ENCODE results near the gene NOL6.

Gene NOL6

GRCh38 chr9:33447799-33448553 is 25.7 kb downstream of the NOL6 start:
- no peak for DNase-seq

GRCh38 chr9:33446946-33447798 is 26.6 kb downstream of the NOL6 start, which contains the start of gene AQP3:
AQP3 (minus strand) TSS chr9:33447593; CDS start chr9:33447530, 63 bp downstream.
- DNase-seq = peak; percentile 27

DNA sequence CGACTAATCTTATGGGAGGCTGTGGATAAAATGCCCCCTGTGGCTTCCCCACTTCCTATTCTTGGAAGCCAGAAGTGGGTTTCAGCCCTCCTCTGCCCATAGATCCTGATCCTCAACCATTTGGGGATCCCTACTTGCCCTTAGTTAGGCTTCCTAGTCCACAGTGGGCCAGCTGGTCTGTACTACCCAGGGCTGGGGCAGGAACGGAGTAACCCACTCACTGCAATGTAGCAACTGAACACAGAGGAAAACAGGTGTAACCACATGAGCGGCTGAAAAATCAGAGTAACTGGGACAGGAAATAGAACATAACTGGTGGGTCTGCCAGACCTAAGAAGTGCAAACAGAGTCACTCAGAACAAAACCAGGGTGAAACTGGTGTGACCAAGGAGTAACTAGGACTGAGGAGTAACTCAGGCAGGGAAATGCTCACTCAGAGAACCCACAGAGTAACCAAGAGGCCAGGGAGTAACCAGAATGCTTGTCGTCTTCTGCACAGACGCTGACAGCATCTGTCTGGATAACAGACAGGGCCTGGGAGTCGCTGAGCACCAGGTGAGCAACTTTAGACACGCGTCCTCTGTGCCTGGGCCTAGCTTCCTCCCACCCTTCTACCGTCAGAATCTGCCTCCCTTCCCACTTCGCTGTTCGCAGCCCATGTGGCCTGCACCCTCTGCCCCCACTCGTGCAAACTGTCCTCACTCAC is 27.3 kb downstream of the NOL6 start:
- DNase-seq = no peak

- DNase-seq = no peak
Observed at GRCh38 chr9:33445389-33446239, 28.1 kb downstream of the NOL6 start.

GRCh38 chr9:33443464-33444154 is 30.1 kb downstream of the NOL6 start:
- no peak for DNase-seq

- DNase-seq = no peak
Observed at GRCh38 chr9:33443047-33443446, 30.7 kb downstream of the NOL6 start.

DNA sequence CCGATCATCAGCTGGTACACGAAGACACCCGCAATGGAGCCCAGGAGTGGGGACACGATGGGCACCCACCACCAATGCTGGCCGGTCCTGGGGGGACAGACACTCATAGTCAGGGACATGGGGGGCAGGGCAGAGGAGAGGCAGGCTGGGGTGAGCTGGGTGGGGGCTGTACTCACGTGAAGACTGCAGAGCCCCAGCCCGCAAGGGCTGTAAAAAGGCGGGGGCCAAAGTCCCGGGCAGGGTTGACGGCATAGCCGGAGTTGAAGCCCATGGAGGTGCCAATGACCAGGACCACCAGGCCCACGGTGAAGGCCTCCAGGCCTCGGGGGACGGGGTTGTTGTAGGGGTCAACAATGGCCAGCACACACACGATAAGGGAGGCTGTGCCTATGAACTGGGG is 31.6 kb downstream of the NOL6 start:
- DNase-seq = no peak

GRCh38 chr9:33440609-33441008 is 33.1 kb downstream of the NOL6 start:
- no peak for DNase-seq

DNA sequence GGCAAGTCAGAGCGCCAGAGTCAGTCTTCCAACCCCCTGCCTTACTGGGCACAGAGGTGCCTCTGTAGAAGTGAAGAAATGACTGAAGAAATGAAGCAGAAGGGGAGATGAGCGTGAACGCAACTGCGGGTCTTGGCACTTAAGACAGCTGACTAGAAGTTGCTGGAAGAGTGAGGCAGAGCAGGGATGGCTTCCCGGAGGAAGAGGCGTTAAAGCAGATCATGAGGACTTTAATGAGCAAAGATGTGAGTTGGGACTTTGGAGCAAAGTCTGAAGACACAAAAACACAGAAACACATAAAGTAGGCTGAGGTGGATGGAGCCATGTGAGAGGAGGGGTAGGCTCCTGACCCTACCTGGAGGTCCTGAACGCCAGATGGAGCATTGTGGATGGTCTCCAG is 33.5 kb downstream of the NOL6 start:
- DNase-seq = no peak

GRCh38 chr9:33439731-33440130 is 34.0 kb downstream of the NOL6 start:
- DNase-seq = no peak

DNA sequence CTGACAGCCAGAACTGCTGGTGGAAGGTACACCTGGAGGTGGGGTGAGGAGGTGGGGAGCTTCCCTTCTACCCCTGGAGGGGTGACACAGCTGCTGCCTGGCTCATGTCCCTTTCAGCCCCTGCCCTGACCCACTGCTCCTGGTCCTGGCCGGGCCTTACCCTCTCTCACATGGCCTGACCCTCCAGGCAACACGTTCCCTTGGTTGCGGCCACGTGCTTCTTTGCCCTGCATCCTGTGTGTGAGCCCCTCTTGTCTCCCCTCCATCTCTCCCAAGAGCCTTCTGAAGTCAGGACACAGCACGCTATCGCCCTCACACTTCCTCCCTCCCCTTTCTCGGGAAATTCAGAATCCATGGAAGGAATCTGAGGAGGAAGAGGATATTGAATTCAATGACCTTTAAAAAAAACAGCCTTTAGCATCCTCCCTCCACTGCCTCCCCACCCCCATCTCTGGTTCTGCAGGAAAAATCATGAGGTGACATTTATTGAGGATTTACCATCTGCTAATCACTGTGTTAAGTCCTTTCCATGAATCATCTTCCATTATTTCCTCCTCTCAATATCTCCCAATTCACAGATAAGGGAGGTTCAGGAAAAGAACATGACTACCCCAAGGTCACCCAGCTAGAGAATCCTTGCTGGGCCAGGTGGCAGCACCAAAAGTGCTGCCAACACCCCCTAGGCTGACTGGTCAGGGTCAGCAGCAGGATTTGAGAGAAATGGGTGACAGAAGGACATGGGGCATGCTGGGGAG is 34.6 kb downstream of the NOL6 start:
- DNase-seq = no peak

GRCh38 chr9:33437898-33438297 is 35.8 kb downstream of the NOL6 start:
- DNase-seq = no peak

- DNase-seq = no peak
Observed at GRCh38 chr9:33437205-33437604, 36.5 kb downstream of the NOL6 start.

GRCh38 chr9:33436445-33436844 is 37.3 kb downstream of the NOL6 start:
- DNase-seq = no peak

- no peak for DNase-seq
Observed at GRCh38 chr9:33435821-33436277, 37.9 kb downstream of the NOL6 start.

GRCh38 chr9:33434317-33435105 is 39.2 kb downstream of the NOL6 start:
- no peak for DNase-seq

GRCh38 chr9:33433871-33434270 is 39.9 kb downstream of the NOL6 start:
- no peak for DNase-seq

DNA sequence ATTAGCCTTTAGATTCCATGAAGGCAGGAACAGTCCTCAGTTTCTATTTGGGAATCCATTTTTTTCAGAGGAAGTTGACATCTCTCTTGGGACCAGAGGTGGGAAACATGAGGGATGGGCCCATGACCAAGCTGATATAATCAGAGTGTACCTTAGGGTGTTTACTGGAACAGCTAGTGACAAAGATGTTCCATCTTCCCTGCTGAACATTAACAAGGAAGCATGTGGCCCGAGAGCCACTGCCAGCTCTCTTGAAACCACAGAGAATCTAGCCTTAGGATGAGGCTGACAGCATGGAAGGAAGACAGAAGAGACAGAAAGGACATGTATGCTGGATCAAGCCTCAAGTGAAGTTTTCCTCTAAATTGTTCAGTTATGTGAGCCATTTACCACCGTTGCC is 42.3 kb downstream of the NOL6 start:
- DNase-seq = no peak

GRCh38 chr9:33430942-33431341 is 42.8 kb downstream of the NOL6 start:
- DNase-seq = no peak
